ENCODE data around the gene RPS10.
A peak's percentile ranks its signal among the peaks of the same experiment; 100 is the strongest.

Gene RPS10

GRCh38 chr6:34435916-34436315 lies 10.0 kb upstream of the RPS10 start:
- H2AFZ ChIP-seq (ENCODE audit: low read length), result no peak overlapping the region
- H2BK5ac ChIP-seq (ENCODE audit: low read length), result no peak overlapping the region
- no peak overlapping the region for H2AK5ac ChIP-seq (ENCODE audit: low read depth, low read length)
- no peaks in the 10 kb centered on the region for H3K27me3 ChIP-seq (ENCODE audit: control insufficient read depth in 3 of 3, insufficient read depth in 3 of 3, low read depth in 1 of 3, low read length in 3 of 3)
- H3K79me1 ChIP-seq (ENCODE audit: low read depth, low read length), result no peaks in the 10 kb centered on the region
- no peaks in the 10 kb centered on the region for H3K4me1 ChIP-seq (ENCODE audit: control insufficient read depth in 2 of 2, insufficient read depth in 1 of 2, low read depth in 1 of 2, low read length in 2 of 2)
- no peak overlapping the region for H3K27ac ChIP-seq (replicated peaks; ENCODE audit: low read length)
- no peak overlapping the region for H4K8ac ChIP-seq (ENCODE audit: low read depth, low read length)
- DNase-seq (ENCODE audit: low spot score), result no peak
- H2BK15ac ChIP-seq (ENCODE audit: low read length), result no peak overlapping the region
- no CpG with 5 or more reads among the region's 5 CpGs for WGBS, 2 donors (ENCODE audit: extremely low coverage in 2 of 2, insufficient read length in 2 of 2, insufficient replicate concordance in 1 of 2)
- no peak overlapping the region for H3K4ac ChIP-seq (ENCODE audit: low read length)
- no peak overlapping the region for H2BK12ac ChIP-seq (ENCODE audit: low read length)
- H3K14ac ChIP-seq (ENCODE audit: low read length), result no peak overlapping the region
- peaks cover 0 to 2% of the 10 kb centered on the region in 2 donors for H3K9me3 ChIP-seq (replicated peaks in 1 of 2; ENCODE audit: control insufficient read depth in 2 of 2, insufficient read depth in 1 of 2, low read depth in 1 of 2, low read length in 2 of 2)
- no peak overlapping the region for H3K23ac ChIP-seq (ENCODE audit: low read depth, low read length, poor library complexity)
- H3K4me2 ChIP-seq (ENCODE audit: insufficient read depth, low read length, poor library complexity, severe bottlenecking), result no peak overlapping the region
- H3K9ac ChIP-seq (ENCODE audit: low read depth, low read length, poor library complexity), result no peak overlapping the region
- no peaks in the 10 kb centered on the region for H3K36me3 ChIP-seq (replicated peaks in 1 of 2; ENCODE audit: control insufficient read depth in 2 of 2, insufficient read depth in 2 of 2, low read length in 2 of 2)
- H4K91ac ChIP-seq (ENCODE audit: low read depth, low read length, poor library complexity), result no peak overlapping the region
- H3K18ac ChIP-seq (ENCODE audit: low read length), result no peak overlapping the region
- no peak overlapping the region for H3K4me3 ChIP-seq (ENCODE audit: low read length in 2 of 2)
- H2BK120ac ChIP-seq (ENCODE audit: low read depth, low read length), result no peak overlapping the region

- no CpG with 5 or more reads among the region's 10 CpGs for WGBS, 2 donors (ENCODE audit: extremely low coverage in 2 of 2, insufficient read length in 2 of 2, insufficient replicate concordance in 1 of 2)
- no peak overlapping the region for H2BK12ac ChIP-seq (ENCODE audit: low read length)
- H4K8ac ChIP-seq (ENCODE audit: low read depth, low read length), result no peak overlapping the region
- peaks cover 28 to 53% of the 10 kb centered on the region in 2 donors for H3K36me3 ChIP-seq (replicated peaks in 1 of 2; ENCODE audit: control insufficient read depth in 2 of 2, insufficient read depth in 2 of 2, low read length in 2 of 2)
- no peak overlapping the region for H3K4ac ChIP-seq (ENCODE audit: low read length)
- no peak for DNase-seq (ENCODE audit: low spot score)
- H3K9ac ChIP-seq (ENCODE audit: low read depth, low read length, poor library complexity), result peak overlapping the region; percentile 99
- H2BK120ac ChIP-seq (ENCODE audit: low read depth, low read length), result no peak overlapping the region
- H3K79me1 ChIP-seq (ENCODE audit: low read depth, low read length), result peaks cover 4% of the 10 kb centered on the region
- peak overlapping the region; percentile 87 to 89 for H3K4me3 ChIP-seq (ENCODE audit: low read length in 2 of 2)
- no peak overlapping the region for H3K18ac ChIP-seq (ENCODE audit: low read length)
- H4K91ac ChIP-seq (ENCODE audit: low read depth, low read length, poor library complexity), result no peak overlapping the region
- H2AFZ ChIP-seq (ENCODE audit: low read length), result no peak overlapping the region
- no peak overlapping the region for H2BK15ac ChIP-seq (ENCODE audit: low read length)
- peak overlapping the region; percentile 88 for H3K23ac ChIP-seq (ENCODE audit: low read depth, low read length, poor library complexity)
- no peak overlapping the region for H3K14ac ChIP-seq (ENCODE audit: low read length)
- H3K27me3 ChIP-seq (ENCODE audit: control insufficient read depth in 3 of 3, insufficient read depth in 3 of 3, low read depth in 1 of 3, low read length in 3 of 3), result no peaks in the 10 kb centered on the region
- no peaks in the 10 kb centered on the region for H3K9me3 ChIP-seq (replicated peaks in 1 of 2; ENCODE audit: control insufficient read depth in 2 of 2, insufficient read depth in 1 of 2, low read depth in 1 of 2, low read length in 2 of 2)
- peak overlapping the region; percentile 69 for H2AK5ac ChIP-seq (ENCODE audit: low read depth, low read length)
- no peak overlapping the region for H3K27ac ChIP-seq (replicated peaks; ENCODE audit: low read length)
- H3K4me2 ChIP-seq (ENCODE audit: insufficient read depth, low read length, poor library complexity, severe bottlenecking), result peak overlapping the region; percentile 58
- H2BK5ac ChIP-seq (ENCODE audit: low read length), result peak overlapping the region; percentile 88
- H3K4me1 ChIP-seq (ENCODE audit: control insufficient read depth in 2 of 2, insufficient read depth in 1 of 2, low read depth in 1 of 2, low read length in 2 of 2), result peaks cover 5 to 6% of the 10 kb centered on the region in 2 donors
These were observed 754 bp downstream of the RPS10 start for GRCh38 chr6:34425132-34425497.

GRCh38 chr6:34424200-34425131 lies 1.4 kb downstream of the RPS10 start:
- Histone ChIP-seq H2AFZ (ENCODE audit: low read length) (no peak overlapping the region), H3K27me3 (ENCODE audit: control insufficient read depth in 3 of 3, insufficient read depth in 3 of 3, low read depth in 1 of 3, low read length in 3 of 3) (no peaks in the 10 kb centered on the region), H2BK120ac (ENCODE audit: low read depth, low read length) (no peak overlapping the region), H3K79me1 (ENCODE audit: low read depth, low read length) (peaks cover 4% of the 10 kb centered on the region), H2BK15ac (ENCODE audit: low read length) (no peak overlapping the region), H3K4me1 (ENCODE audit: control insufficient read depth in 2 of 2, insufficient read depth in 1 of 2, low read depth in 1 of 2, low read length in 2 of 2) (peaks cover 5 to 6% of the 10 kb centered on the region in 2 donors), H3K14ac (ENCODE audit: low read length) (no peak overlapping the region), H3K23ac (ENCODE audit: low read depth, low read length, poor library complexity) (no peak overlapping the region), H3K27ac (replicated peaks; ENCODE audit: low read length) (no peak overlapping the region), H3K4ac (ENCODE audit: low read length) (no peak overlapping the region), H2BK12ac (ENCODE audit: low read length) (no peak overlapping the region), H4K91ac (ENCODE audit: low read depth, low read length, poor library complexity) (no peak overlapping the region), H3K9me3 (replicated peaks in 1 of 2; ENCODE audit: control insufficient read depth in 2 of 2, insufficient read depth in 1 of 2, low read depth in 1 of 2, low read length in 2 of 2) (no peaks in the 10 kb centered on the region), H2BK5ac (ENCODE audit: low read length) (no peak overlapping the region), H3K4me3 (ENCODE audit: low read length in 2 of 2) (peak overlapping the region; percentile 87 to 89), H3K18ac (ENCODE audit: low read length) (no peak overlapping the region), H2AK5ac (ENCODE audit: low read depth, low read length) (no peak overlapping the region), H3K4me2 (ENCODE audit: insufficient read depth, low read length, poor library complexity, severe bottlenecking) (peak overlapping the region; percentile 58), H3K9ac (ENCODE audit: low read depth, low read length, poor library complexity) (peak overlapping the region; percentile 17), H3K36me3 (replicated peaks in 1 of 2; ENCODE audit: control insufficient read depth in 2 of 2, insufficient read depth in 2 of 2, low read length in 2 of 2) (peaks cover 30 to 60% of the 10 kb centered on the region in 2 donors), H4K8ac (ENCODE audit: low read depth, low read length) (no peak overlapping the region)
- no CpG with 5 or more reads among the region's 19 CpGs for WGBS, 2 donors (ENCODE audit: extremely low coverage in 2 of 2, insufficient read length in 2 of 2, insufficient replicate concordance in 1 of 2)
- DNase-seq (ENCODE audit: low spot score), result no peak

GRCh38 chr6:34423254-34423653 lies 2.6 kb downstream of the RPS10 start:
- H4K8ac ChIP-seq (ENCODE audit: low read depth, low read length), result no peak overlapping the region
- H2BK5ac ChIP-seq (ENCODE audit: low read length), result no peak overlapping the region
- H3K27me3 ChIP-seq (ENCODE audit: control insufficient read depth in 3 of 3, insufficient read depth in 3 of 3, low read depth in 1 of 3, low read length in 3 of 3), result no peaks in the 10 kb centered on the region
- no peak overlapping the region for H3K4ac ChIP-seq (ENCODE audit: low read length)
- H3K4me2 ChIP-seq (ENCODE audit: insufficient read depth, low read length, poor library complexity, severe bottlenecking), result no peak overlapping the region
- no peak overlapping the region for H2BK15ac ChIP-seq (ENCODE audit: low read length)
- H2BK120ac ChIP-seq (ENCODE audit: low read depth, low read length), result no peak overlapping the region
- H3K18ac ChIP-seq (ENCODE audit: low read length), result no peak overlapping the region
- peaks cover 5 to 6% of the 10 kb centered on the region in 2 donors for H3K4me1 ChIP-seq (ENCODE audit: control insufficient read depth in 2 of 2, insufficient read depth in 1 of 2, low read depth in 1 of 2, low read length in 2 of 2)
- H3K14ac ChIP-seq (ENCODE audit: low read length), result no peak overlapping the region
- H3K79me1 ChIP-seq (ENCODE audit: low read depth, low read length), result peaks cover 4% of the 10 kb centered on the region
- WGBS, 2 donors (ENCODE audit: extremely low coverage in 2 of 2, insufficient read length in 2 of 2, insufficient replicate concordance in 1 of 2), result no CpG with 5 or more reads among the region's 5 CpGs
- DNase-seq (ENCODE audit: low spot score), result no peak
- no peak overlapping the region for H3K4me3 ChIP-seq (ENCODE audit: low read length in 2 of 2)
- no peak overlapping the region for H4K91ac ChIP-seq (ENCODE audit: low read depth, low read length, poor library complexity)
- no peak overlapping the region for H3K23ac ChIP-seq (ENCODE audit: low read depth, low read length, poor library complexity)
- H2BK12ac ChIP-seq (ENCODE audit: low read length), result no peak overlapping the region
- peaks cover 35 to 71% of the 10 kb centered on the region in 2 donors for H3K36me3 ChIP-seq (replicated peaks in 1 of 2; ENCODE audit: control insufficient read depth in 2 of 2, insufficient read depth in 2 of 2, low read length in 2 of 2)
- H3K9ac ChIP-seq (ENCODE audit: low read depth, low read length, poor library complexity), result no peak overlapping the region
- no peak overlapping the region for H2AFZ ChIP-seq (ENCODE audit: low read length)
- no peaks in the 10 kb centered on the region for H3K9me3 ChIP-seq (replicated peaks in 1 of 2; ENCODE audit: control insufficient read depth in 2 of 2, insufficient read depth in 1 of 2, low read depth in 1 of 2, low read length in 2 of 2)
- H2AK5ac ChIP-seq (ENCODE audit: low read depth, low read length), result no peak overlapping the region
- no peak overlapping the region for H3K27ac ChIP-seq (replicated peaks; ENCODE audit: low read length)

Measured in neuronal stem cell (in vitro differentiated cells).